GM21528 (cell line): ENCODE measurements around the gene CRTC1.
"Not testable (repeated sequence)": the region's sequence is repeated elsewhere in the genome, so short reads cannot be mapped to it uniquely, and the experiment has no call there.

Experiments used
- ATAC-seq: cut with Tn5 transposase; IDR thresholded peaks from one replicate; pipeline ENCODE4 v1.9.1; 2021; ENCODE audit warnings: mild to moderate bottlenecking, moderate library complexity; ENCODE audit not compliant: unreplicated experiment, low FRiP score

The CRTC1 gene

GRCh38 chr19:18794029-18794313, 110.5 kb downstream of the CRTC1 start:
- no peak for ATAC-seq

- no peak for ATAC-seq
These were observed 111.2 kb downstream of the CRTC1 start for GRCh38 chr19:18794692-18795091.

DNA sequence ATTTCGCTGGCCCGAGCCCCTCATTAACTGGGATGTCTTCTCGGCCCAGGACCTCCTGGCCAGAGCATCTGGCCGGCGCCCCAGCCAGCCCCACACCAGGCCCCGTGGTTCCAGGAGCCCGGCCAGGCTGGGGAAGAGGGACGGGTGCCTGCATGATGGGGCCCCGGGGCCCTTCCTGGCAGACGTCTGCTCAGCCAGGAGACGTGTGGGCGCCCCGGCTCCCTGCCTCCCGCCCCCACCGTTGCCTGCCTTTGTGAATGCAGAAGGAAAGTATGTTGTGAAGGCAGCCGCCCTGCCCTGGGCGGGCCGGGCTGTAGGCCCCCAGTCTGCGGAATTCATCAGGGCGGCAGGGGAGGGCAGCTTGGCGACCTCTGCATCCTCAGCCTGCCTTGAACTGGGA, 112.1 kb downstream of the CRTC1 start:
- ATAC-seq: no peak

DNA sequence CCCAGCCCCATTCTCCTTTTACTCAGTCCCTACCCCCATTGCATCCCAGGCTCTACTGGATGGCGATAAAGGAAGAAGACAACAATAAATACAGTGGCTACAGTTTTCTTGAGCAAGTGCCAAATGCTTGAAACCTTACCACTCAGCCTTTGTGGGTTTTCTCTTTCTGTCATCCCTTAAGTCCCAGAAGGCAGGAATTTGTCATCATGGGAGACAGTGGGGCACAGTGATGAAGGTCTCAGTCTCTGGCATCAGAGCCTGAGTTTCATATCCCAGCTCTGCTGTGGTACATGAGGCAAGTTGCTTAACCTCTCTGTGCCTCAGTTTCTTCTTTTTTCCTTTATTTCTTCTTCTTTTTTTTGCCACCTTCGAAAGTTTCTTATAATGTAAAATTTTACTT, 112.8 kb downstream of the CRTC1 start:
- no peak for ATAC-seq

GRCh38 chr19:18798384-18799352, 115.2 kb downstream of the CRTC1 start:
- ATAC-seq: no peak

DNA sequence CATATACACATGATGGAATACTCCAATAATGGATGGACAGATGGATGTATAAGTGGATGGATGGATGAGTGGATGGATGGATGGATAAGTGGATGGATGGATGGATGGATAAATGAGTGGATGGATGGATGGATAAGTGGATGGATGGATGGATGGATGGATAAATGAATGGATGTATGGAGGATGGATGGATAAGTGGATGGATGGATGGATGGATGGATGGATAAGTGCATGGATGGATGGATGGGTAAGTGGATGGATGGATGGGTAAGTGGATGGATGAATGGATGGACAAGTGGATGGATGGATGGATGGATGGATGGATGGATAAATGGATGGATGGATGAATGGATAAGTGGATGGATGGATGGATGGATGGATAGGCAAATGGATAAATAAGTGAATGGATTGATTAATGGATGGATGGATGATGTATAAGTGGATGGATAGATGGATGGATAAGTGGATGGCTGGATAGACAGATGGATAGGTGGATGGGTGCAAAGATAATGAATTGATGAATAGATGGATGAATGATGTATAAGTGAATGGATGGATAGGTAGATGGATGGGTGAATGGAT, 116.0 kb downstream of the CRTC1 start:
- ATAC-seq: no peak

DNA sequence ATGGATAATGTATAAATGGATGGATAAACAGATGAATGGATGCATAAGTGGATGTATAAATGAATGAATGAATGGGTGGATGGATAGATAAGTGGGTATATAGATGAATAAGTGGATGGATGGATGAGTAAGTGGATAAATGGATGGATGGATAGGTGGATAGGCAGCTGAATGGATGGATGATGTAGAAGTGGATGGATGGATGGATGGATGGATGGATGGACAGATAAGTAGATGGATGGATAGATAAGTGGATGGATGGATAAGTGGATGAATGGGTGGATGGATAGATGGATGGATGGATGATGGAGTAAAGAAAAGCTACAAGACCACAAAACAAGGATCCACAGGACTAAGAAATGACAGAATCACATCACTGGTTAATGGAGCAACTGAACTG, 116.6 kb downstream of the CRTC1 start:
- no peak for ATAC-seq

DNA sequence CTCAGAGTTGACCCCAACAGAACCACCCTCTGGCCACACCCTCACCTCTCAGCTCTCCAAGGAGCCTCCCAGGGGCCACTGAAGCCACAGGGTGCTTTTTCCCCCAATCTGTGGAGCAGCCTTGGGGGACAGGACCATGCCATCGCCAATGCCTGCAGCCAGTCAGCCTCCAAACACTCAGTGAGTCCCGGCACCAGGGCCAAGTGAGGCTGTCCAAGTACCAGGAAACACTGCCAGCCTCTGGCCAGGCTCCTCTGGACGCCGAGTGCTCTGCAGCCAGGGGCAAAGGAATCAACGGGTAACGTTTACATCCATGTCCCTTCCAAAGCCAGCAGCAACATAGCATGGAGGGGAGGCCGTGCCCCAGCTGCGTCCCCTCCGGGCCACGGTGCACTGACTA, 117.2 kb downstream of the CRTC1 start:
- no peak for ATAC-seq

DNA sequence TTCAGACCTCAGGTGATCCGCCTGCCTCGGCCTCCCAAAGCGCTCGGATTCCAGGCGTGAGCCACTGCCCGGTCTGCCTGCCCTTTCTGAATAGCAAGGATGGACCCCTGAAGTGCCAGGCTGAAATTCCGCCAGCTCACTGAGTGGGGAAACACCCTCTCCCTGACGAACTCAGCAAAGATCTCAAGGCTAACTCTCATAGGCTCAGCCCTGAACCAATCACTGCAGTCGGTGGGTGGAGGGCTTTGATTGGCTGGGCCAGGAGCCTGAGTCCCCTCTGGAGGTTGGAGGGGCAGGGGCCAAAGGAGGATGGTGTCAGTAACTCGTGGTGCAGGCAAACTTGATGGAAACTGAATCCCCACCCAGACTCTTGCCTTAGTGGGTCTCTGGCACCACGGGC, 118.9 kb downstream of the CRTC1 start:
- ATAC-seq: no peak

- ATAC-seq: no peak
These were observed 120.2 kb downstream of the CRTC1 start for GRCh38 chr19:18803550-18804138.

DNA sequence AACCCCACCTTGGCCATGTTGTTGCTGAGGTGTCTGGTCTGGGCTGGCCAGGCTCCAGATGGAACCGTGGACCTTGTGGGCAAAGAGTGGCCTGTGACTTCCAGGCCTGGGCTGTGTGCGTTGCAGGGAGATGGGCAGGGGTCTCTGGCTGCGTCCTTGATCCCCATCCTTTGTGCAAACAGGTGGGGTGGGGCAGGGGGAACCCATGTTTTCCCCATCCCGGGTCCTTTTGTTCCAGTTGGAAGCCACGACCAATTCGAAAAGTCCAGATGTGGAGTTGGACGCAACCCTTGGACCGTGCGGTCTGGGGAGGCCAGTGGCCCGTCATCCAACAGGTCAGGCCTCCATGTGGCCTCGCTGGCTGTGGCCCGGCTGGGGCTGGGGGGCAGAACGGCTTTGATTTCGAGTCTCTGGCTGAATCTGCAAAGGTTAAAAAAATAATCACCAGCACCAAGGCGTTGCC, 120.7 kb downstream of the CRTC1 start:
- no peak for ATAC-seq

DNA sequence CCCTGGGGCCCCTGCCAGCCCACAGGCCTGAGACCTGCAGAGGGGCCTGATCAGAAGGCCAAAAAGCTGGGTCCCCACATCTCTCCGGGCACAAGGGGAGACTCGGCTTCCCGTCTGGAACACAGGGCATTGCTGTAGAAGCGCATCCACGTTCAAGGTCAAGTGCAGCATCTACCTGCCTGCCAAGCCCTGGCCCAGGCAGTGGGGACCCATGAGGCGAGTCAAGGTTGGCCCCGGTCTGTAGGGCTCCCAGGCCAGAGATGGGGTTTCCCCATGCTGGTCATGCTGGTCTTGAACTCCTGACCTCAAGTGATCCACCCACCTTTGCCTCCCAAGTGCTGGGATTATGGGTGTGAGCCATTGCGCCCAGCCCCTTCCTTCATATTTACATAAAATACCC, 121.2 kb downstream of the CRTC1 start:
- ATAC-seq: no peak

DNA sequence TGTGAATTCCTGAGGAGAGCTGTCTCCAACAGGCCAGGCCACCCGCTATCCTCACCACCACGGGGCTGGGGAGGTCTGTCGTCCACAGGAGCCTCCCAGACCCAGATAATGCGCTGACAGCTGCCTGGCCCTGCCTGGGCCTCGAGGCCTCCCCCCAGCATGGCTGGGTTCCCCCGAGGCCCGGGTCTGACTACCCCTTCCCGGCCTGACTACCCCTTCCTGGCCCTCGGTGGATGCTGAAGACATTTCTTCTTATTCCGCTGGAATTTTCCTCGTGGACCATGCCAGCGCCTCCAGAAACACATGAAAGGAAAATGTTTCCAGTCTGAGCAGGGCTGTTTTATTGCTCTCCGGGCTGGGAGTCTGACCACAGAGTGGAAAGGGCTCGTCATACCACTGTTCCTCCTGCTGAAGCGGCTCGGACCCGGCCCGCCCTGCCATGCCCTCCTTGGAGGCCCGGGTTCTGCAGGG, 124.4 kb downstream of the CRTC1 start:
- ATAC-seq: no peak

- no peak for ATAC-seq
These were observed 125.8 kb downstream of the CRTC1 start for GRCh38 chr19:18809149-18809868.

GRCh38 chr19:18811638-18812037, 128.2 kb downstream of the CRTC1 start:
- ATAC-seq: not testable (repeated sequence)

GRCh38 chr19:18814063-18814462, 130.6 kb downstream of the CRTC1 start:
- no peak for ATAC-seq

- ATAC-seq: no peak
These were observed 132.2 kb downstream of the CRTC1 start for GRCh38 chr19:18815673-18816072.

DNA sequence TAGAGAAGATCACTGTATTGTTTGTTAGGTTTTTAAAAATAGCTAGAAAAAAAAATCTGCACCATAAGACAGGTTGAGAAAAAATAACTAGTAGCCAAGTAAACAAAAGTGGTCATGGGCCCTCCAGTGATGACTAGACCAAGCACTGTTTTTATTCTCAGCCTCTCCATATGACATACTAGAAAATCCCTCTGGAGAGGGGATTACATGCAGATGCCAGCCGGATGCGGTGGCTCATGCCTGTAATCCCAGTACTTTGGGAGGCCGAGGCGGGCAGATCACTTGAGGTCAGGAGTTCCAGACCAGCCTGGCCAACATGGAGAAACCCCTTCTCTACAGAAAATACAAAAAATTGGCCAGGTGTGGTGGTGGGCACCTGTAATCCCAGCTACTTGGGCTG, 133.2 kb downstream of the CRTC1 start:
- not testable (repeated sequence) for ATAC-seq

DNA sequence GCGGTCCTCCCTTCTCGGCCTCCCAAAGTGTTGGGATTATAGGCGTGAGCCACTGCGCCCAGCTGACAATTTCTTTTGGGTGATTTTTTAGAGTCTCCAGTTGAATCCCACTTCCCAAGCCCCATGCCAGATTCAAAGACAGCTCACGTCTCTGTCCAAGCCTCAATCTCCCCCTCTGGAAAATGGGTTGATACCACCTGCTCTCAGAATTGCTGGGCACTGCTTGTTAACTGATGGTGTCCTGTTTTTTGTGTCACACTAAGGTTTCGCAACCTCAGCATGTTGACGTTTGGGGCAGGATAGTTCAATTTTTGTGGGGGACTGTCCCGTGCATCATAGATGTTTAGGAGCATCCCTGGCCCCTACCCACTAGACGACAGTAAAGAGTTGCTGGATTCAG, 134.1 kb downstream of the CRTC1 start:
- no peak for ATAC-seq

DNA sequence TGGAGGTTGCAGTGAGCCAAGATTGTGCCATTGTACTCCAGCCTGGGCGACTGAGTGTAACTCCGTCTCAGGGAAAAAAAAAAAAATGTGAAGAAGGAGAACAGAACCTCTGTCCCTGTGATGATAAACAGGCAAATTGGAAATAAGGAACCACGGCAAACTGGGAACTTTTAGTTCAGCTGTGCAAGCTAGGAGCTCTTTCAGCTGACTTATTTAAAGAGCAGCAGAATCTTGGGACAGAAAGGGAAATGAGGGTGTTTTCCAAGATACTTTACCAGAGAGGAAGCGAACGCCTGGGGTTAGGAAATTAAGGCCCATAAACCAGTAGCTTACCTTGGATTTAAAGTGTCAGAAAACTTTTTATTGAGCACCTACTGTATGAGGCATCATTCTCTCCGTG, 145.3 kb downstream of the CRTC1 start:
- ATAC-seq: no peak

- no peak for ATAC-seq
These were observed 147.0 kb downstream of the CRTC1 start for GRCh38 chr19:18830488-18830887.
